ENCODE data around the gene TMCC3. TPM values are rescaled to one million over a fixed set of nuclear protein-coding genes. Genes with fewer than 3 reads are reported as not detected.
"Not testable (repeated sequence)": the region's sequence is repeated elsewhere in the genome, so short reads cannot be mapped to it uniquely, and the experiment has no call there.

The TMCC3 gene
- total and polyA plus RNA-seq, 4 donors: 0.81 to 2.3 (median 1.5) TPM

- no peak for DNase-seq (ENCODE audit: low spot score)
- no peaks in the 10 kb centered on the region for H3K9me3 ChIP-seq (ENCODE audit: control insufficient read depth in 4 of 4, low read length in 3 of 4)
- no peak overlapping the region for H3K4me3 ChIP-seq (ENCODE audit: low read depth in 1 of 3, low read length in 3 of 3)
- no peaks in the 10 kb centered on the region for H3K36me3 ChIP-seq (ENCODE audit: control insufficient read depth in 4 of 4, insufficient read depth in 3 of 4, low read depth in 1 of 4, low read length in 3 of 4)
- H3K9ac ChIP-seq (ENCODE audit: low read depth in 1 of 2, low read length in 2 of 2): no peak overlapping the region
- peaks cover 0 to 10% (median 0%) of the 10 kb centered on the region in 4 donors for H3K4me1 ChIP-seq (ENCODE audit: control insufficient read depth in 4 of 4, insufficient read depth in 4 of 4, low read length in 3 of 4)
- TF ChIP-seq RXRA (IDR thresholded peaks at IDR 0.05) (no peak), FOXA2 (IDR thresholded peaks at IDR 0.05) (no peak), NR2F2 (IDR thresholded peaks at IDR 0.05) (no peak), REST (IDR thresholded peaks at IDR 0.05) (no peak), HNF4G (IDR thresholded peaks at IDR 0.05) (no peak), TAF1 (conservative IDR thresholded peaks at IDR 0.05) (no peak), GABPA (IDR thresholded peaks at IDR 0.05 in 1 of 2, conservative IDR thresholded peaks at IDR 0.05 in 1 of 2) (no peak), JUND (IDR thresholded peaks at IDR 0.05) (no peak), FOXA1 (IDR thresholded peaks at IDR 0.05) (no peak), ATF3 (IDR thresholded peaks at IDR 0.05) (no peak), RAD21 (IDR thresholded peaks at IDR 0.05) (no peak)
- no peaks in the 10 kb centered on the region for H3K27me3 ChIP-seq (ENCODE audit: control insufficient read depth in 4 of 4, insufficient read depth in 4 of 4, low read length in 3 of 4)
- 85% methylated on average over 5 of the region's 5 CpGs for WGBS
- no peak overlapping the region for H3K27ac ChIP-seq (ENCODE audit: low read depth in 1 of 2, low read length in 2 of 2)
These were observed 99.4 kb downstream of the TMCC3 start for GRCh38 chr12:94550964-94551363.

- H3K27ac ChIP-seq (ENCODE audit: low read depth in 1 of 2, low read length in 2 of 2); DNase-seq (ENCODE audit: low spot score); H3K9me3 ChIP-seq (ENCODE audit: control insufficient read depth in 4 of 4, low read length in 3 of 4); H3K4me3 ChIP-seq (ENCODE audit: low read depth in 1 of 3, low read length in 3 of 3); H3K36me3 ChIP-seq (ENCODE audit: control insufficient read depth in 4 of 4, insufficient read depth in 3 of 4, low read depth in 1 of 4, low read length in 3 of 4); H3K4me1 ChIP-seq (ENCODE audit: control insufficient read depth in 4 of 4, insufficient read depth in 4 of 4, low read length in 3 of 4); H3K27me3 ChIP-seq (ENCODE audit: control insufficient read depth in 4 of 4, insufficient read depth in 4 of 4, low read length in 3 of 4); H3K9ac ChIP-seq (ENCODE audit: low read depth in 1 of 2, low read length in 2 of 2): not testable (repeated sequence)
- WGBS: 94% methylated on average over 5 of the region's 5 CpGs
These were observed 101.5 kb downstream of the TMCC3 start for GRCh38 chr12:94548833-94549232.

- no peak overlapping the region for H3K9ac ChIP-seq (ENCODE audit: low read depth in 1 of 2, low read length in 2 of 2)
- DNase-seq (ENCODE audit: low spot score): no peak
- no peak overlapping the region for H3K27ac ChIP-seq (ENCODE audit: low read depth in 1 of 2, low read length in 2 of 2)
- no peak overlapping the region for H3K4me3 ChIP-seq (ENCODE audit: low read depth in 1 of 3, low read length in 3 of 3)
- no peaks in the 10 kb centered on the region for H3K27me3 ChIP-seq (ENCODE audit: control insufficient read depth in 4 of 4, insufficient read depth in 4 of 4, low read length in 3 of 4)
- 50% methylated on average over 17 of the region's 17 CpGs for WGBS
- H3K9me3 ChIP-seq (ENCODE audit: control insufficient read depth in 4 of 4, low read length in 3 of 4): no peaks in the 10 kb centered on the region
- H3K4me1 ChIP-seq (ENCODE audit: control insufficient read depth in 4 of 4, insufficient read depth in 4 of 4, low read length in 3 of 4): no peaks in the 10 kb centered on the region
- no peaks in the 10 kb centered on the region for H3K36me3 ChIP-seq (ENCODE audit: control insufficient read depth in 4 of 4, insufficient read depth in 3 of 4, low read depth in 1 of 4, low read length in 3 of 4)
- TF ChIP-seq RXRA (IDR thresholded peaks at IDR 0.05) (no peak), HNF4A (conservative IDR thresholded peaks at IDR 0.05) (peak in 1 of 2 donors; percentile 20), REST (IDR thresholded peaks at IDR 0.05) (no peak), NR2F2 (IDR thresholded peaks at IDR 0.05) (no peak), TAF1 (conservative IDR thresholded peaks at IDR 0.05) (no peak), ATF3 (IDR thresholded peaks at IDR 0.05) (no peak), HNF4G (IDR thresholded peaks at IDR 0.05) (no peak), ZBTB33 (IDR thresholded peaks at IDR 0.05) (no peak), MAX (IDR thresholded peaks at IDR 0.05) (no peak)
These were observed 104.2 kb downstream of the TMCC3 start for GRCh38 chr12:94545935-94546771.

All from liver (tissue), 9 donors.